D721Med (cell line): Measurements from ENCODE around the gene SAXO1.

Experiments used
- DNase-seq: peaks from one replicate; pipeline ENCODE4 v3.0.0; 2011; ENCODE audit warnings: low spot score; ENCODE audit not compliant: insufficient read length
- FAIRE-seq: peaks from 2 replicates; lab custom pipeline; 2011; peaks lifted over from hg19 to GRCh38; lab: Jason Lieb, UNC
- CTCF ChIP-seq: IDR thresholded peaks from 2 replicates; pipeline ENCODE4 v1.5.1; 2012; ENCODE audit warnings: mild to moderate bottlenecking, control low read depth; ENCODE audit not compliant: insufficient read depth; ENCODE audit errors: missing control alignments

Gene SAXO1

GRCh38 chr9:19033015-19033414 is at the start of gene SAXO1:
Gene SAXO1 (minus strand): TSS chr9:19033209. CDS start chr9:19032908, 301 bp downstream.
- TF ChIP-seq CTCF = no peak
- FAIRE-seq = no peak

GRCh38 chr9:19074836-19075235 is 41.8 kb upstream of the SAXO1 start:
- FAIRE-seq = no peak
- TF ChIP-seq CTCF = no peak
- DNase-seq = no peak

More at GRCh38 chr9:19033015-19033414, at the start of gene SAXO1:
- DNase-seq = no peak

- no peak for DNase-seq
Measured at GRCh38 chr9:19074229-19074628, 41.2 kb upstream of the SAXO1 start.

GRCh38 chr9:19057033-19057432 is 24.0 kb upstream of the SAXO1 start:
- DNase-seq (no peak), FAIRE-seq (no peak)
- no peak for TF ChIP-seq CTCF

More at GRCh38 chr9:19074229-19074628, 41.2 kb upstream of the SAXO1 start:
- no peak for FAIRE-seq
- no peak for TF ChIP-seq CTCF

- DNase-seq (no peak), FAIRE-seq (no peak)
- no peak for TF ChIP-seq CTCF
Measured at GRCh38 chr9:19050637-19051591, 17.9 kb upstream of the SAXO1 start.

- DNase-seq (no peak), FAIRE-seq (no peak)
Measured at GRCh38 chr9:19049917-19050636, 17.1 kb upstream of the SAXO1 start.

More at GRCh38 chr9:19049917-19050636, 17.1 kb upstream of the SAXO1 start:
- no peak for TF ChIP-seq CTCF
